GM18951 (cell line): ENCODE results near the gene FADS3.
"Not testable (repeated sequence)": the region's sequence is repeated elsewhere in the genome, so short reads cannot be mapped to it uniquely, and the experiment has no call there.

Experiments used
- POLR2A ChIP-seq: IDR thresholded peaks from 4 replicates; pipeline ENCODE4 v1.6.1; 2011; ENCODE audit warnings: mild to moderate bottlenecking; ENCODE audit not compliant: insufficient read length, insufficient read depth; ENCODE audit errors: extremely low read depth
- in situ Hi-C: fragments of 300-500 bp; cut with MboI; formaldehyde crosslinking; loops from one replicate; pipeline ENCODE4 v1.12.0; 2022; ENCODE audit warnings: low sequenced_read_pairs, mixed read lengths, inconsistent platforms; ENCODE audit not compliant: unreplicated experiment

Gene FADS3

GRCh38 chr11:61887839-61888494 is 3.4 kb downstream of the FADS3 start:
- in situ Hi-C loops = no loop called here
- no peak for TF ChIP-seq POLR2A

DNA sequence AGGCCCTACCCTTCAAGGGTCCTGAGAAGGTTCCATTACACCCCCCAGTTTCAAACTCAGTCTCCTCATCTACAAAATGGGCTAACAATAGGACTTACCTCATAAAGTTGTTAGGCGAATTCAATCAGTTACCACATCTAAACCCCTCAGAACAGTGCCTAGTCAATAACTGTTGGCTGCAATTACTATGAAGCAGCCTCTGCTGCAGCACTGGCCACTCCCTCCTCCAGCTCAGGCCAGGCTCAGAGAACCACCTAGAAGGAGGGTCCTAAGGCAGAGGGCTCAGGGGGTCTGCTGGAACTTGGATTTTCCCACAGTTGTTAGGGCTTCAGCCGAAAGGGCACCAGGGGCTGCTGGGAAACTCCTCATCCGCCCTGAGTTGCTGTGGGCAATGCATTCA is 4.7 kb downstream of the FADS3 start:
- TF ChIP-seq POLR2A = no peak
- in situ Hi-C loops = no loop called here

DNA sequence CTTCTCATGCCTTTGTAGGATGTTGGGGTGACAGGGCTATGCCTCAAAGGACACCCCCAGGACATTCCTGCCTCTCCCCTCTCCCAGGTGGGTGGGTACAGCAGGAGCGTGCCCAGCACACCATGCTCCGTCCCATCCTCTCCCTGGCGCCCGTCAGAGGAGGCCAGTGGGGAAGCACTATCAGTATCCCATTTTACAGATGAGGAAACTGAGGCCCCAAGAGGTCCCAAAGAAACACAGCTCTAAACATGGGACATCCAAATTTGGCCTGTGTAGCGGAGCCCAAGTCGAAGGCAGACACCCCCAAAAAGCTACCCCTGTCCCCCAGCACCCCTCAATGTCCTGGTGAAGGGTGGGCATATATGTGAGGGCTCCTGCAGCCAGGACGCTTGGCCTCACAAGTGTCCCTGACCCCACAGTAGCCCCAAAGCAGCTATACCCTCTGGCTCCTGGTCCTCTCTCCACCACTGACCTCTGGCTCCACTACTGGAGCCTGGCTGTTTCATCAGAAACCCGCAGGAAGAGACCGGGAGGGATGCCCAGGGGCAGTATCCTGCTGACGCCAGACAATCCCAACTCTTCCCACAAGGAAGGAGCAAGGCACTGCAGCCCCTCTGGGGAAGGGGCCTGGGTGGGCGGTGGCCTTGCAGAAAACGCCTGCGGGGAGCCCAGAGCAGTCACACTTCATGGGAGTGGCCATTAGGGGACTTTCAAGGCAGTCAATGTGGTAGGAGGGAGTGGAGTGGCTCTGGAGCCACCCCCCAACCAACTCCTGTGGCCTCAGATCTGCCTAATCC is 5.4 kb downstream of the FADS3 start:
- in situ Hi-C loops = no loop called here
- TF ChIP-seq POLR2A = no peak

GRCh38 chr11:61885166-61885778 is 6.1 kb downstream of the FADS3 start:
- no peak for TF ChIP-seq POLR2A
- in situ Hi-C loops = no loop called here

DNA sequence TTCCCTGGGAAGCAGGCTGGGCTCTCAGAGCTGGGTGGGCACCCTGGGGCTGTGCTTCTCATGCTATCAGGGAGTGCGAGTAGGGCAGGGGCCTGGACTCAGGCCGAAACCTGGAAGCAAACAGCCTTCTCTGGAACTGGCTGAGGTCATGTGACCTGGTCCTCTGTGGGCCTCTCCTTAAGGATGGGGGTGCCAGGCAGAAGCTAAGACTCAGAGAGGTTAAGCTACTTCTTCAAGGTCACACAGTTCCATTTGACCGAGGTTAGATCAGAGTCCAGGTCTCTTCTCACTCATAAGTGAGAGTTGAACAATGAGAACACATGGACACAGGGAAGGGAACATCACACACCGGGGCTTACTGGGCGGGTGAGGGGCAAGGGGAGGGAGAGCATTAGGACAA is 7.4 kb downstream of the FADS3 start:
- no peak for TF ChIP-seq POLR2A
- in situ Hi-C loops = no loop called here

DNA sequence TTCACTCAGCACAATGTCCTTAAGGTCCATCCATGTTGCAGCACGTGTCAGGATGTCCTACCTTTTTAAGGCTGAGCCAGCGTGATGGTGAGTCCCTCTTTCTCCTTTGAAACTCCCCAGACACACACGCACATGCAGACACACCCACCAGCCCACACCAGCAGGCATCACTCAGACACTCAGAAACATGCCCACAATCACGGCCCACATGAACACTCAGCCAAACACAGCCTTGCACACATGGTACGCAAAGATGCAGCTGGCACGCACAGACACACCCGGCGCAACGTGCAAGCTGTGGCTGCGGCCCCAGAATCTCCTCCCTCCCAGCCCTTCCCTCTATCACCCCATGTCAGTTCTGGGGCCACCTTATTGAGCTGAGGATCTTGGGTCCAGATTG is 8.0 kb downstream of the FADS3 start:
- TF ChIP-seq POLR2A = no peak
- in situ Hi-C loops = no loop called here

- in situ Hi-C loops = no loop called here
- no peak for TF ChIP-seq POLR2A
Observed at GRCh38 chr11:61882879-61883278, 8.5 kb downstream of the FADS3 start.

DNA sequence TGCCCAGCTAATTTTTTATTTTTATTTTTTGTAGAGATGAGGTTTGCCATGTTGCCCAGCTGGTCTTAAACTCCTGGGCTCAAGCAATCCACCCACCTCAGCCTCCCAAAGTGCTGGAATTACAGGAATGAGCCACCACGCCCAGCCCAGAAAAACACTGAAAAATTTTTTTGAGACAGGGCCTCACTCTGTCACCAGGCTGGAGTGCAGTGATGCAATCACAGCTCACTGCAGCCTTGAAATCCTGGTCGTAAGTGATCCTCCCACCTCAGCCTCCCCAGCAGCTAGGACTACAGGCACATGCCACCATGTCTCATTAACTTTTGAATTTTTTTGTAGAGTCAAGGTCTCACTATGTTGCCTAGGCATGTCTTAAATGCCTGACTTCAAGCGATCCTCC is 9.1 kb downstream of the FADS3 start:
- in situ Hi-C loops = not testable (repeated sequence)

DNA sequence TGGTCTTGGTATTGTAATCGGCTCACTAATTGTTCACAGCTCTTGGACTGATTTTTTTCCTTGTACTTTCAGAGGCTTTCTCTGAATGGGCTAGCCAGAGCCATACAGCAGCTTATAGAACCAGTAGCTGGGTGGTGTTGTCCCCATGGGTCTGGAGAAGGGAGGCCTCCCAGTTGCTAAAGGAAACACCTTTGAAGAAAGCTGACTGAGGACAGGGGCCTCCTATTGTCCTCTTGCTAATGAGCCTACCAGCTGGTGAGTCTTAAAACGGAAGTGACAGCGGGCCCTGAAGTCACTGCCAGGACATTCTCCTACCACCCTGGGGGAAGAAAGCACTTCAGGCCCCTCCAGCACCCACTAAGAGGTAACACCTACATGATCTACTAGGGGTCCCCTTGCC is 9.9 kb downstream of the FADS3 start:
- in situ Hi-C loops = no loop called here
- no peak for TF ChIP-seq POLR2A

- in situ Hi-C loops = no loop called here
- no peak for TF ChIP-seq POLR2A
Observed at GRCh38 chr11:61880454-61880853, 10.9 kb downstream of the FADS3 start.

DNA sequence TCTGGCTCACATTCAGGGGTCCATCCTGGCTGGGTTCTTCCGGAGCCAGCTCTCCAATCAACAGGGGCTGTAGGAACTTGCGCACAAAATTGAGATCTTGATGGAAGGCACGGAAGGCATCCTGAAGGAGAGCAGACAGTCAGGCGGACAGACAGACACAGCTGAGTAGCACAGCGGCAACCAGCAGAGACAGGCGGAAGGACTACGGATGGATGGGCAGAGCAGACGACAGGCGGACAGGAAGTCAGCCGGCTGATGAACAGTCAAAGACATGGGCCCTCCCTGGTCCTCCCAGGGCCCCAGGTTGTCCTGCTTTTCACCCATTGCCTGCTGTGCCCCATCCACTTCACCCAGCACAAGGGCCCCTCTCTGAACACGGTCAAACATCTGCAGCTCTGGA is 11.3 kb downstream of the FADS3 start:
- in situ Hi-C loops = no loop called here
- TF ChIP-seq POLR2A = no peak

GRCh38 chr11:61879152-61879551 is 12.2 kb downstream of the FADS3 start:
- no peak for TF ChIP-seq POLR2A
- in situ Hi-C loops = no loop called here

GRCh38 chr11:61875698-61876097 is 15.6 kb downstream of the FADS3 start:
- in situ Hi-C loops = no loop called here
- TF ChIP-seq POLR2A = no peak

DNA sequence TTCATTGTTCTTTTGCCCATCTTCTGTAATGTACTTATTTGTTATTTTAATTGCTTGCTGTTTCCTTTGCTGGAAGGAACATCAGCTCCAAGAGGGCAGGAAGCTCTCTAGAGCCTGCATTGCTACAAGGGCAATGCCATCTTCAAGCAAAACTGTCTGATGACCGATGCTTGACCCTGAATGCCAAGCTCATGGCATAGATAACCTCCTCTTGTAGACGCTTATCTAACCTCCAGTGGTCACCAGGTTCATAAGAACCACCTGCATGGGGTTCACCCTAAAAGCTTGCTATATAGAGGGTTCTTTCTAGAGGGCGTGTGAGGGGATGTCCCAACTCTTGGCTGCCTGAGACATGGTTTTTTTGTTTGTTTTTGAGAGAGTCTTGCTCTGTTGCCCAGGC is 16.5 kb downstream of the FADS3 start:
- in situ Hi-C loops = no loop called here
- TF ChIP-seq POLR2A = no peak
